ENCODE data around the gene ZNF417.

Gene ZNF417

GRCh38 chr19:57887195-57887941 is 29.0 kb downstream of the ZNF417 start:
- TF ChIP-seq REST (IDR thresholded peaks at IDR 0.05; ENCODE audit: low read depth) (no peak), USF1 (IDR thresholded peaks at IDR 0.05) (no peak), TEAD4 (IDR thresholded peaks at IDR 0.05) (no peak), EP300 (IDR thresholded peaks at IDR 0.05; ENCODE audit: borderline replicate concordance) (no peak), CEBPB (IDR thresholded peaks at IDR 0.05) (no peak), RAD21 (IDR thresholded peaks at IDR 0.05; ENCODE audit: low read depth) (no peak), YY1 (IDR thresholded peaks at IDR 0.05; ENCODE audit: low read depth) (no peak), NFIC (IDR thresholded peaks at IDR 0.05) (no peak), CREB1 (IDR thresholded peaks at IDR 0.05; ENCODE audit: low read depth) (no peak)

GRCh38 chr19:57886046-57886445 is 30.3 kb downstream of the ZNF417 start:
- TF ChIP-seq RAD21 (IDR thresholded peaks at IDR 0.05; ENCODE audit: low read depth) (no peak), YY1 (IDR thresholded peaks at IDR 0.05; ENCODE audit: low read depth) (no peak)

GRCh38 chr19:57872450-57872849 is 43.9 kb downstream of the ZNF417 start:
- TF ChIP-seq CREB1 (IDR thresholded peaks at IDR 0.05; ENCODE audit: low read depth) (no peak), CEBPB (IDR thresholded peaks at IDR 0.05) (no peak), EP300 (IDR thresholded peaks at IDR 0.05; ENCODE audit: borderline replicate concordance) (no peak), EGR1 (IDR thresholded peaks at IDR 0.05) (no peak), USF1 (IDR thresholded peaks at IDR 0.05) (no peak), MAX (IDR thresholded peaks at IDR 0.05) (no peak), FOXM1 (IDR thresholded peaks at IDR 0.05; ENCODE audit: borderline replicate concordance, low read depth) (no peak), TAF1 (IDR thresholded peaks at IDR 0.05; ENCODE audit: low read depth) (no peak), TCF12 (IDR thresholded peaks at IDR 0.05; ENCODE audit: low read depth) (no peak), NFIC (IDR thresholded peaks at IDR 0.05) (no peak), ZBTB7A (IDR thresholded peaks at IDR 0.05; ENCODE audit: low read depth) (no peak), YY1 (IDR thresholded peaks at IDR 0.05; ENCODE audit: low read depth) (no peak)

- TF ChIP-seq TEAD4 (IDR thresholded peaks at IDR 0.05) = no peak
- TF ChIP-seq CREB1 (IDR thresholded peaks at IDR 0.05; ENCODE audit: low read depth) = no peak
- no peak for TF ChIP-seq TCF12 (IDR thresholded peaks at IDR 0.05; ENCODE audit: low read depth)
- no peak for TF ChIP-seq REST (IDR thresholded peaks at IDR 0.05; ENCODE audit: low read depth)
- no peak for TF ChIP-seq EP300 (IDR thresholded peaks at IDR 0.05; ENCODE audit: borderline replicate concordance)
- TF ChIP-seq NFIC (IDR thresholded peaks at IDR 0.05) = no peak
- TF ChIP-seq MAX (IDR thresholded peaks at IDR 0.05) = no peak
- TF ChIP-seq ZBTB7A (IDR thresholded peaks at IDR 0.05; ENCODE audit: low read depth) = no peak
- TF ChIP-seq YY1 (IDR thresholded peaks at IDR 0.05; ENCODE audit: low read depth) = no peak
- no peak for TF ChIP-seq TAF1 (IDR thresholded peaks at IDR 0.05; ENCODE audit: low read depth)
- no peak for TF ChIP-seq RAD21 (IDR thresholded peaks at IDR 0.05; ENCODE audit: low read depth)
- TF ChIP-seq USF1 (IDR thresholded peaks at IDR 0.05) = no peak
- TF ChIP-seq EGR1 (IDR thresholded peaks at IDR 0.05) = no peak
- no peak for TF ChIP-seq FOXM1 (IDR thresholded peaks at IDR 0.05; ENCODE audit: borderline replicate concordance, low read depth)
These were observed 46.2 kb downstream of the ZNF417 start for GRCh38 chr19:57870225-57870624.

GRCh38 chr19:57867868-57868492 is 48.4 kb downstream of the ZNF417 start:
- TF ChIP-seq NFIC (IDR thresholded peaks at IDR 0.05) (no peak), TEAD4 (IDR thresholded peaks at IDR 0.05) (no peak), EGR1 (IDR thresholded peaks at IDR 0.05) (no peak), MAX (IDR thresholded peaks at IDR 0.05) (no peak), ZBTB7A (IDR thresholded peaks at IDR 0.05; ENCODE audit: low read depth) (no peak), RAD21 (IDR thresholded peaks at IDR 0.05; ENCODE audit: low read depth) (no peak), CEBPB (IDR thresholded peaks at IDR 0.05) (no peak), REST (IDR thresholded peaks at IDR 0.05; ENCODE audit: low read depth) (no peak), EP300 (IDR thresholded peaks at IDR 0.05; ENCODE audit: borderline replicate concordance) (no peak), YY1 (IDR thresholded peaks at IDR 0.05; ENCODE audit: low read depth) (no peak), CREB1 (IDR thresholded peaks at IDR 0.05; ENCODE audit: low read depth) (no peak), TCF12 (IDR thresholded peaks at IDR 0.05; ENCODE audit: low read depth) (no peak), TAF1 (IDR thresholded peaks at IDR 0.05; ENCODE audit: low read depth) (no peak), FOXM1 (IDR thresholded peaks at IDR 0.05; ENCODE audit: borderline replicate concordance, low read depth) (no peak), USF1 (IDR thresholded peaks at IDR 0.05) (no peak)
